ENCODE measurements around the gene VAMP8. TPM values are rescaled to one million over a fixed set of nuclear protein-coding genes. Genes with fewer than 3 reads are reported as not detected.
A peak's percentile ranks its signal among the peaks of the same experiment; 100 is the strongest.
"Not testable (repeated sequence)": the region's sequence is repeated elsewhere in the genome, so short reads cannot be mapped to it uniquely, and the experiment has no call there.

Gene VAMP8
- total RNA-seq, 1 donor from 2014 or later: 2.1 TPM

GRCh38 chr2:85589181-85589580 lies 11.8 kb downstream of the VAMP8 start:
- Mint-ChIP-seq H3K4me3 (ENCODE audit: unreplicated experiment) (no peak overlapping the region), H3K27ac (ENCODE audit: unreplicated experiment) (no peak overlapping the region), H3K4me1 (ENCODE audit: low read depth) (peaks cover 35% of the 10 kb centered on the region)

GRCh38 chr2:85589982-85590791 lies 12.8 kb downstream of the VAMP8 start:
- no peak for TF ChIP-seq CTCF (IDR thresholded peaks at IDR 0.05)
- no peaks in the 10 kb centered on the region for H3K36me3 Mint-ChIP-seq (ENCODE audit: low read depth)
- no peak for DNase-seq (ENCODE audit: low spot score)
- peaks cover 40% of the 10 kb centered on the region for H3K4me1 Mint-ChIP-seq (ENCODE audit: low read depth)
- H3K27me3 Mint-ChIP-seq (ENCODE audit: low read depth): no peaks in the 10 kb centered on the region
- H3K27ac Mint-ChIP-seq (ENCODE audit: unreplicated experiment): peak overlapping the region; percentile 89
- H3K4me3 Mint-ChIP-seq (ENCODE audit: unreplicated experiment): no peak overlapping the region
- no peaks in the 10 kb centered on the region for H3K9me3 Mint-ChIP-seq (ENCODE audit: low read depth)

More at GRCh38 chr2:85589181-85589580, 11.8 kb downstream of the VAMP8 start:
- Mint-ChIP-seq H3K36me3 (ENCODE audit: low read depth) (no peaks in the 10 kb centered on the region), H3K9me3 (ENCODE audit: low read depth) (no peaks in the 10 kb centered on the region), H3K27me3 (ENCODE audit: low read depth) (no peaks in the 10 kb centered on the region)
- no peak for TF ChIP-seq CTCF (IDR thresholded peaks at IDR 0.05)
- DNase-seq (ENCODE audit: low spot score): no peak

GRCh38 chr2:85590950-85591349 lies 13.6 kb downstream of the VAMP8 start:
- H3K4me1 Mint-ChIP-seq (ENCODE audit: low read depth): peaks cover 36% of the 10 kb centered on the region
- H3K9me3 Mint-ChIP-seq (ENCODE audit: low read depth): no peaks in the 10 kb centered on the region
- no peak for DNase-seq (ENCODE audit: low spot score)
- no peaks in the 10 kb centered on the region for H3K27me3 Mint-ChIP-seq (ENCODE audit: low read depth)
- H3K27ac Mint-ChIP-seq (ENCODE audit: unreplicated experiment): peak overlapping the region; percentile 89
- H3K4me3 Mint-ChIP-seq (ENCODE audit: unreplicated experiment): no peak overlapping the region
- H3K36me3 Mint-ChIP-seq (ENCODE audit: low read depth): no peaks in the 10 kb centered on the region
- TF ChIP-seq CTCF (IDR thresholded peaks at IDR 0.05): no peak

GRCh38 chr2:85591563-85591962 lies 14.2 kb downstream of the VAMP8 start:
- TF ChIP-seq CTCF (IDR thresholded peaks at IDR 0.05): no peak
- Mint-ChIP-seq H3K36me3 (ENCODE audit: low read depth) (no peaks in the 10 kb centered on the region), H3K4me3 (ENCODE audit: unreplicated experiment) (no peak overlapping the region), H3K4me1 (ENCODE audit: low read depth) (peaks cover 41% of the 10 kb centered on the region), H3K9me3 (ENCODE audit: low read depth) (no peaks in the 10 kb centered on the region), H3K27ac (ENCODE audit: unreplicated experiment) (no peak overlapping the region), H3K27me3 (ENCODE audit: low read depth) (no peaks in the 10 kb centered on the region)
- DNase-seq (ENCODE audit: low spot score): no peak

- not testable (repeated sequence) for H3K27me3 Mint-ChIP-seq (ENCODE audit: low read depth); H3K4me3 Mint-ChIP-seq (ENCODE audit: unreplicated experiment); H3K27ac Mint-ChIP-seq (ENCODE audit: unreplicated experiment); H3K9me3 Mint-ChIP-seq (ENCODE audit: low read depth); H3K36me3 Mint-ChIP-seq (ENCODE audit: low read depth); DNase-seq (ENCODE audit: low spot score)
- peaks cover 48% of the 10 kb centered on the region for H3K4me1 Mint-ChIP-seq (ENCODE audit: low read depth)
These were observed 14.9 kb downstream of the VAMP8 start for GRCh38 chr2:85592299-85592698.

- DNase-seq (ENCODE audit: low spot score): no peak
- no peaks in the 10 kb centered on the region for H3K9me3 Mint-ChIP-seq (ENCODE audit: low read depth)
- H3K4me3 Mint-ChIP-seq (ENCODE audit: unreplicated experiment): no peak overlapping the region
- H3K27ac Mint-ChIP-seq (ENCODE audit: unreplicated experiment): no peak overlapping the region
- H3K4me1 Mint-ChIP-seq (ENCODE audit: low read depth): peaks cover 44% of the 10 kb centered on the region
- H3K36me3 Mint-ChIP-seq (ENCODE audit: low read depth): no peaks in the 10 kb centered on the region
- no peak for TF ChIP-seq CTCF (IDR thresholded peaks at IDR 0.05)
- H3K27me3 Mint-ChIP-seq (ENCODE audit: low read depth): no peaks in the 10 kb centered on the region
These were observed 15.6 kb downstream of the VAMP8 start for GRCh38 chr2:85593023-85593422.

All from chondrocyte (in vitro differentiated cells).